GF-D8 (cell line): Measurements from ENCODE around the gene CCDC51.
A peak's percentile ranks its signal among the peaks of the same experiment; 100 is the strongest.
"Not testable (repeated sequence)": the region's sequence is repeated elsewhere in the genome, so short reads cannot be mapped to it uniquely, and the experiment has no call there.

Experiments used
- DNase-seq: peaks from one replicate; lab custom pipeline; 2025; lab: John Stamatoyannopoulos, UW

The CCDC51 gene

DNA sequence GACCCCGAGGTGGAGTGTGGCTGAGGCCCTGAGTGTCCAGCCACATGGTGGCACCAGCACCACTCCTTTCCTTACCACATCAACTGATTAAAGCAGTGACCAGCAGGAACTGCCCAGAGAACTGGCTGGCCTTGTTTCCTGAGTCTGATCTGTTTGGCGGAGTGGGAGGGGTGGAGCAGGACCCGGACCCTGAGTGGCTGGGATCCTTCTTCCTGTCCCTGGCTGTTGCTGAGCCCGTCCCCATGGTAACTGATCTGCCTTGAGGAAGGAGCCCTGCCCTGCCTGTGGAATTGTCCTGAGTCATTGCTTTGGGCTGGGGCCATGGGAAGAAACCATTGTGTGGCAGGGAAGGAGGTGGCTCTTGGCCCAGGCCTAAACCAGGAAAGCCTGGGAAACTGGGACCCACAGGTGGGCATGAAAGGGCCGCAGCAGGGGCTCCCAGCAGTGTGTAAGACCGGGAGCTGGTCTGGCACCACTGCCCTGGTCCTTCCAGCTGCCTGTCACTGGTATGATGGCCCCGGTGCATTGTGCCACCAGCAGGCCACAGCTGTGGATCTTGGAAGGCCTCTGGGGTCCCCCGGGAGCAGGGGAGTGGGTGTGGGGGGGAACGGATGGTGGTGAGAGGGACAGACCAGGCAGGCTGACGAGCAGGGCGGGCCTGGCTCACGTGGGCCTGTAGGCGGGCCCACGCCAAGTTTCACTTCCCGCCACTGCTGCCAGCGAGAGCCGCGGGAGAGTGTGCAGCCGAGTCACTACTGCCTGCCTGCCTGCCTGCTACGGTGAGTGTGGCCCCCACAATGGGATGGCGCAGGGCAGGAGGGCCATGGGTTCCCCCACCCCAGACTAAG lies 25.8 kb upstream of the CCDC51 start:
- peak; percentile 68 for DNase-seq

DNA sequence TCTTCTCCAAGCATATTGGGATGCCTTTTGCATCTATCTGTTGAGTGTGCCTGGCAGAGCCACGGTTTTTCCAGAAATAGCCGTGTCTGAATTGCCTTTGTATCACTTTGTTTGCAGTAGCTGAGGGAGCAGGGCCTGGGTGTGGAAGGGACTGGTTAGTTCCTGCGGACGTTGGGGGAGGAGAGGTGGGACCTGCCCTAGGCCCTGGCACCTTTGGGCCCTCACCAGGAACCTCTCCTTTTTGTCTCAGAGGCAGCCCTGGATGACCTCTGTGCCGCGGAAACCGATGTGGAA lies 25.3 kb upstream of the CCDC51 start:
- no peak for DNase-seq

DNA sequence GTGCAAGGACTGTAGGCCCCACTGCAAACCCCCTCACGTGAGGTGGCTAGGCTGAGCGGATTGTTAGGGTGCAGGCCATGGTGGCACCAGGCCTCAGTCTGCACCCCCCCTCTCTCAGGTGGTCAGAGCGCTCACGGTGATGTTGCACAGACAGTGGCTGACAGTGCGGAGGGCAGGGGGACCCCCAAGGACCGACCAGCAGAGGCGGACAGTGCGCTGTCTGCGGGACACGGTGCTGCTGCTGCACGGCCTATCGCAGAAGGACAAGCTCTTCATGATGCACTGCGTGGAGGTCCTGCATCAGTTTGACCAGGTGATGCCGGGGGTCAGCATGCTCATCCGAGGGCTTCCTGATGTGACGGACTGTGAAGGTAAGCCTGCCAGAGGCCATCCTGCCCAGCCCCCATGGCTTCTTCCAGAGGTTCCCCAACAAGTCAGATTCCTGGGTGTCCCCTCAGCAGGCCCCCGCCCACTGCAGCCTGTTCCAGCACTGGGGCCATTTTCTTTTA lies 24.8 kb upstream of the CCDC51 start:
- no peak for DNase-seq

DNA sequence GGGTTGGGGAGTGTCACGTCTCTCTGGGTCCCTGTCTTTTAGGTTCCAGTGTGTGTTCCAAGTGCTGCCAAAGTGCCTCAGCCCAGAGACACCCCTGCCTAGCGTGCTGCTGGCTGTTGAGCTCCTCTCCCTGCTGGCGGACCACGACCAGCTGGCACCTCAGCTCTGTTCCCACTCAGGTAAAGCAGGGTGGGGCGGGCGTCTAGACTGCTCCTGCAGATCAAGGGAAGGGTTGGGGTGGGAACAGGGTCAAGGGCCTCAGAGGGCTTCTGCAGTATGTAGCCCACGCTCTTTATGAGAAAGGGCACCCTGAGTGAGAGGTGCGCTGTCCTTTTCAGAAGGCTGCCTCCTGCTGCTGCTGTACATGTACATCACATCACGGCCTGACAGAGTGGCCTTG lies 23.8 kb upstream of the CCDC51 start:
- no peak for DNase-seq

DNA sequence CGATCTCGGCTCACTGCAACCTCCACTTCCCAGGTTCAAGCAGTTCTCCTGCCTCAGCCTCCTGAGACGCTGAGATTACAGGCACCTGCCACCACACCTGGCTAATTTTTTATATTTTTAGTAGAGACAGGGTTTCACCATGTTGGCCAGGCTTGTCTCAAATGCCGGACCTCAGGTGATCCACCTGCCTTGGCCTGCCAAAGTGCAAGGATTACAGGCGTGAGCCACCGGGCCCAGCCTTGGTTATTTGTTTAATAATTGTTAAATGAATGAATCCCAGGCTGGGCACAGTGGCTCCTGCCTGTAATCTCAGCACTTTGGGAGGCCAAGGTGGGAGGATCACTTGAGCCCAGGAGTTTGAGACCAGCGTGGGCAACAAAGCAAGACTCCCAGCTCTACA lies 21.8 kb upstream of the CCDC51 start:
- not testable (repeated sequence) for DNase-seq

DNA sequence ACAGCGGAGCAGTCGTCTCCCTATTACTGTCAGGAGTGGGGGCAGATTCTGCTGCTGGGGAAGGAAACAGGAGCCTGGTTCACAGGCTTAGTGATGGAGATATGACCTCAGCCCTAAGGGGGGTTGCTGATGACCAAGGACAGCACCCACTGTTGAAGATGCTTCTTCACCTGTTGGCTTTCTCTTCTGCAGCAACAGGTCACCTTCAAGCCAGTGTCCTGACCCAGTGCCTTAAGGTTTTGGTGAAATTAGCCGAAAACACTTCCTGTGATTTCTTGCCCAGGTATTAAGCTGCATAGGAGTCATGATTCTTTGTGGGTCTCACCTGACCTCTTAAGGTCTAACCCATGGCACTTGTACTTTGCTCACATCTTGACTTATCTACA lies 20.6 kb upstream of the CCDC51 start:
- no peak for DNase-seq

DNA sequence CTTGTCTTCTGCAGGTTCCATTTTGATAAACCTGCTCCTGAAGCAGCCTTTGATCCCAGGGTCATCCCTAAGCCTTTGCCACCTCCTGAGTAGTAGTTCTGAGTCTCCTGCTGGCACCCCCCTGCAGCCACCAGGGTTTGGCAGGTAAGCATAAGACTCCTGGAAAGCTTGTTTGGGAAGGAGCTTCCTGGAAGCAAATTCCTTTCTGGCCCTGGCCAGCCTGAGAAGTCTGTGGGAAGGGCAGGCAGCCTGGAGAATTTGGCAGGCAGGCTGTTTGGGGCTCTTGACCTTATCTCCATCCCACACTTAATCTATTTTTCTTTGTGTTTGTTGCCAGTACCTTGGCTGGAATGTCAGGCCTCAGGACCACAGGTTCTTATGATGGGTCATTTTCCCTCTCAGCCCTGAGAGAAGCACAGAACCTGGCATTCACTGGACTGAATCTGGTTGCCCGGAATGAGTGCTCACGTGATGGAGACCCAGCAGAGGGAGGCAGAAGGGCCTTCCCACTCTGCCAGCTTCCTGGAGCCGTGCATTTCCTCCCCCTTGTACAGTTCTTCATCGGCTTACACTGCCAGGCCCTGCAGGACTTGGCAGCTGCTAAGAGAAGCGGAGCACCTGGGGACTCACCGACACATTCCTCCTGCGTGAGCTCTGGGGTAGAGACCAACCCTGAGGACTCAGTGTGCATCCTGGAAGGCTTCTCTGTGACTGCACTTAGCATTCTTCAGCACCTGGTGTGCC lies 20.0 kb upstream of the CCDC51 start:
- no peak for DNase-seq

DNA sequence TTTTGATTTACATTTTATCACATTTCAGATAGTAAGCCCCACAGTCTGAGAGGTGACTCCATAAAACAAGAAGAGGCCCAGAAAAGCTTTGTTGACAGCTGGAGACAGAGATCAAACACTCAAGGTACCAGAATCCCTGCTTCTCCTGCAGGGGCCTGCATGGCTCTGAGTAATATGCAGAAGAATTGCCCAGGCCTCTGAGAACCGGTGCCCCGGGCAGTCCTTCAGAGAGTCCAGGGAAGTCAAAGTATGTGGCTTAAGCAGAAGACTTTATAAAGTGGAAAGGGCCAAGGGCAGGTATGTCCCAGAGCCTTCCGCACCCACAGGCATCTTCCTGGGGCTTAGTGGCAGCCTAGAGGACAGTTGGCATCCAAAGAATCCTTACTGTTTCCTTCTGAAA lies 19.4 kb upstream of the CCDC51 start:
- no peak for DNase-seq

DNA sequence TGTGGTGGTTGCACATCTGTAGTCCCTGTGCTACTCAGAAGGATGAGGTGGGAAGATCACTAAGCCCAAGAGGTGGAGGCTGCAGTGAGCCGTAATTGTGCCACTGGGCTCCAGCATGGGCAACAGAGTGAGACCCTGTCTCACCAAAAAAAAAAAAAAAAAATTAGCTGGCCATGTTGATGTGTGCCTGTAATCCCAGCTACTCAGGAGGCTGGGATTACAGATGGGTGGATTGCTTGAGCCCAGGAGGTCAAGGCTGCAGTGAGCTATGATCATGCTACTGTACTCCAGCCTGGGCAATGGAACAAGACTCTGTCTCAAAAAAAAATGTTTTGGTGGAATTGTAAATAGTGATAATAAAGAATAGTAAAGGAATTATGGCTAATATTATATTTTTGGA lies 16.5 kb upstream of the CCDC51 start:
- no peak for DNase-seq

DNA sequence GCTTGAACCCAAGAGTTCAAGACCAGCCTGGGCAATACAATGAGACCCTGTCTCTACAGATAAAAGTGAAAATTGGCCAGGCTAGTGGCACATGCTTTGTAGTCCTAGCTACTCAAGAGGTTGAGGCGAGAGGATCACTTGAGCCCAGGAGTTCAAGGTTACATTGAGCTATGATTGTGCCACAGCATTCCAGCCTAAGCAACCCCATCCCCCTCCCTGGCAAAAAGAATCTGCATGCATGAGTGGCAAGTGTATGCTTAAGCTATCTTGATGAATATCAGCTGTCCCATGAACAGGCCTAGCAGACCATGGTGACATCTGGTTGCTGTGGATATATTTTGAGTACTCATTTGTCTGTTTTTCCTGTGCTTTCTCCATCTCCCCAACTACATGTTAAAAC lies 11.4 kb upstream of the CCDC51 start:
- no peak for DNase-seq

DNA sequence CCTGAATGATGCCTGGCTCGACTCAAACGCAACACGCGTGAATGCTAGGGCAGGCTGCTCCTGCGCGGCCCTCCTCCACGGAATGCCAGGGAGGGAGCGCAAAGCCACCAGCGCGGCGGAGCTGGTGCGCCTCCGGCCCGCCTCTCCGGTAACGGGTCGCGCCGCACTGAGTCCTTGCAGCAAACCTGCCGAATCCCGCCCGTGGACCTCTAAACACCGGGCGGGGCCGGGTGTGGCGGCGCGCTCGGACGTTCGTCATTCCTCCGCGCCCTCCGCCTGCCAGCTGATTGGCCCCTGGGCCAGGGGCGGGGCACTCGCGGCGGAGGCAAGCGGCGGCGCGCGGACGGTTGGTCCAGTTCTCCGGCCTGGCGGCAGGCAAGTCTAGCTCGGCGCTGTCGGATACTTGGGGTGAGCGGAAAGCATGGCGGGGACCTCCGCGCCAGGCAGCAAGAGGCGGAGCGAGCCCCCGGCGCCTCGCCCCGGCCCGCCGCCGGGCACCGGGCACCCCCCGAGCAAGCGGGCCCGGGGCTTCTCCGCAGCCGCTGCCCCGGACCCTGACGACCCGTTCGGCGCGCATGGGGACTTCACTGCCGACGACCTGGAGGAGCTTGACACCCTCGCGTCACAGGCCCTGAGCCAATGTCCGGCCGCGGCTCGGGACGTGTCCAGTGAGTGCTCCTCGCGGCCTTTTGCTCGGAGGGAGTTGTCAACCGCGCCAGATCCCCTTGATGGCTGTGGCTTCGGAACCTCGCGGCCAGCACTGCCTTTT lies 6.7 kb upstream of the CCDC51 start, which contains the start of gene ATRIP:
TSS of gene ATRIP (plus strand) at position 313 of the 769 bp plus-strand sequence. CDS start at position 422, 109 bp downstream.
- peak; percentile 34 for DNase-seq

DNA sequence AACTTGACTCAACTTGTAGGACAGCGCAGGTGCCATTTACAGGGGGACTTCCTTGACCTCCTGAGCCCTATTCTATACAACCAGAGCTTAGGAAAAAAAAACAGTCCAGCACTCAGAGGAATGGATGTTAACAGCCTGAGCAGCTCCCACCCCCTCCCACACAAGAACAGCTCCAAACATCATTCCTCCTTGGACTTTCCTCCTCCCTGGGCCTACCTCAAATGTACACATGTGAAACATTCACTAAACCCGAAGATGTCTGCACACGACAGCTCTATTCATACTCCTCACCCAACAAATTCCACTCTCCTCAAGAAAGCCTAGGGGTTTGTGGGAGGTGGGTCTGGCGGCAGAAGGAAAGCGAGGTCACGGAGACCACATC lies 6.1 kb upstream of the CCDC51 start:
- DNase-seq = no peak

DNA sequence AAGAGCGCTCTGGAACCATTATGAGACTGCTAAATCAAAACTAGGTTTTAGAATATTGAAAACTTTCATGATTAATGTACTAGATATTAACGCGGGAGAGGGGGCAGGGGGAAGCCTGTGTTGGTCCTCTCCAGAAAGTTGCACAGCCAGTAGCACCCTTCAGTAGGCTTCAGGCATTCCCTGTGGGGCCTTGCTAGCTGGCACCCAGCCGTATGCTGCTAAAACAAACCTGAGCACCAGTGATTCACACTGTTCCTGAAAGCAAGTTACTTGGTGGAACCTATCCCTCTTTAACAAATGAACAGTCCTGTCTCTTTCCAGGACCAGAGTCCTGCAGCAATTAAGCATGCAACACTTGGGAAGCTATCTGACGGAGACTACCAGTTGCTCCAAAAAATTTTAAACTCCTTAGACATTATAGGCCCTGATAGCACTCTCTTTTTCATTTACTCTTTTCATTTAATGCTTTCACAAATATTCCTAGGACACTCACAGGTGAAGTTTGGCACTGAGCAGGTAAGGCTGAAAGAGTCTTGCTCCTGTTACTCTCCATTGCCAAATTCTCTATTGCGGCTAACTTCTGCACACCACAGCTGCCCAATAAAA lies 5.5 kb upstream of the CCDC51 start:
- no peak for DNase-seq

DNA sequence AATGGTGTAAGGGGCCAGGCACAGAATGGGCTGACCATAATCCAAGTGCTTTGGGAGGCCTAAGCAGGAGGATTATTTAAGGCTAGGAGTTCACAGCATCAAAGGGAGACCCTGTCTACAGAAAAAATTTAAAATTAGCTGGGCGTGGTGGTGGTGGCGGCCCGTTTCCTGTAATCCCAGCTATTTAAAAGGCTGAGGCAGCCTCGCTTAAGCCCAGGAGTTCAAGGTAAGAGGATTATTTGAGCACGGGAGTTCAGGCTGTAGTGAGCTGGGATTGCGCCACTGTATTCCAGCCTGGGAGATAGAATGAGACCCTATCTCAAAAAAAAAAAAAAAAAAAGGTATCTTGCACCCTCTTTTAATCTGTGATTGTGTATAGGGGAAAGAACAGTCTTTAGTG lies 2.0 kb upstream of the CCDC51 start:
- DNase-seq = no peak

DNA sequence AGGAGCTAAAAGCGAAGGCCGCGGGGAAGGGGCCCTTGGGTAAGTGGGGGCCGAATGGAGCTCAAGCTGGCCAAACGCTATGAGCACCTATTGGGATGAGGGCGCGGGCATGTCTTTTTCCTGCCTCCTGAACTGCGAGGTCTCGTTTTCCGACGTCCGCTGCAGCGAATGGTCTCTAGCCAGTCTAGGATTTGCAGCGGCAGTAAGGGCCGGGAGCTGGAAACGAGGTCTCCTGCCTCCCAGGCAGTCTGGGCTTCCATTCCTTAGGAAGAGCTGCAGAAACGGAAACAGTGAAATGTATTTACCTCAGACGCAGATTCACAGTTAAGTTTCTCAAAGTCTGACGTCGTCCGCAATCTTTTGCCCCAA lies 655 bp upstream of the CCDC51 start:
- DNase-seq = no peak

DNA sequence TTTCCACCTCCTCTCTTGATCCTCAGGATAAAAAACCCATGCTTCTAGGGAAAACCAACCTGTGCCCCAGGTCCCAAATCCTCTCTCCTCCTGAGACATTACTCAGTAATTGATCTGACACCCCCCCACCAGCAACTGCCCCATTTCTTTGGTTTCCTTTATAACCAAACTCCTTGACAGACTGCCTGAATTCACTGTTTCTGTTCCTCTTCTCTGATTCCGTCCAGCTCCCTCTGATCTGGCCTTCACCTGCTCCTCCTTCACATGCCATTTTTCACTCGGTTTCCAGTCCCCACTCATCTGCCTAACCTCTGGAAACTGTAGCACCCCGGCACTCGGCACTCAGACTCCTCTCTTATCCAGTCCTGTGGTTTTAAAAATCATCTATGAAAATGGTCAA lies 2.1 kb downstream of the CCDC51 start:
- no peak for DNase-seq

DNA sequence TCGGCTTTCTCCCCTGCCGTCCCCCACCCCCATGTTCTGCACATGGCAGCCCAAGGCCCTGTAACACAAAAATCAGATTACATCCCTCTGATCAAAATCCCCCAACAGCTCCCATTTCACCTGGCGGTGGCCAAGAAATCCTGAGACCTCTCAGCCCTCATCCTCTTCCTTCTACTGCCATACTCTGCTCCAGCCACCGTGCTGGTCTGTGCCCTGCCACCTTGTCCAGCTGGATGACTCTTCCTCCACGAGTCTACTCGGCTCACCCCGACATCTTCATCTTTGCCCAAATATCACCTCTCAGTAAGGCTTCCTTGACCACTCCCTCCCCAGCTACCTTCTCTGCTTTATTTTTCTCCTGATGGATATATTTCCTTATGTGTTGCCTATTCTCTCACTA lies 3.1 kb downstream of the CCDC51 start:
- DNase-seq = no peak

DNA sequence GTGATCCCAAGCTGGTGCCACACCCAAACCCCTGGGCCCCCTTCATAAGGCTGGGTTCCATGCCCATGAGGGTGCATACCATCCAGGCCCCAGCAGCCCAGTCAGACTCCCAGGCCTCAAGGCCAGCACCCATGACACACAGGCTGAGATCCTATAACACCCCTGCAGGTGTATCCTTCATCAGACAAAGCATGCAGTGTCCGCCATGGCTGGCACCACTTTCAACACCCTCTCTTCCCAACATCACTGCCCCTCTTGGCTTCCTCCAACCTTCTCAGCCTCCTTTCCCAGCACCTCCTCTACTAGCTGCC lies 3.5 kb downstream of the CCDC51 start:
- DNase-seq = no peak

DNA sequence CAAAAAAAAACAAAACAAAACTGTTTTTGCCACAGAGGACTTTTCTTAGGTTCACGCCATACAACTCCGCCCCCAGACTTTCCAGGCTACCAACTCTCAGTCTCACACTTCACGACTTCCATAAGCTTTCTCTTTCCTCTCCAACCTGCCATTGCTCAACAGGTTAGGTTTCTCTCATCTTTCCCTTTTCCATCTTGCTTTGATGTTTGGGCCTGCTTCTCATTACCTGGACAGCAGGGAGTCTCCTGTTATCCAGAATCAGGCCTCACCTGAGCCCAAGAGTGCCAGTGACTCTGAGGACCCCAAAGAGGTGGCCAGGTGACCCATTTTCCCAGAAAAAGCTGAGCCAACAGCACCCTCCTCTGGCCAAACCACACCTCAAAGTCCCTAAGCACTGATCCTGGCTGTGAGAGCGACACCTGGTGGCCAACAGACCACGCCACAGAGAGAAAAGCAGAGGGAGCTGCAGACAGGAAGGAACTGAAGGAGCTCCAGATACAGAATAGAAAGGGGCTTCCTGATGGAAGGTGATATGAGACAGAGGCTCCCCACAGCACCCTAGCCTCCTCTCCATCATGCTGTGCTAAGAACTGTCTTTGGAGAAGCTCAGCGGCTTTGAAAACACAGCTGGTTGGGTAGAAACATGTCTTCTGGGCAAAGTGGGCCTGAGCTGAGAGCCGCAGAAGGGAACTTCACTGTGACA lies 4.0 kb downstream of the CCDC51 start:
- DNase-seq = peak; percentile 43

DNA sequence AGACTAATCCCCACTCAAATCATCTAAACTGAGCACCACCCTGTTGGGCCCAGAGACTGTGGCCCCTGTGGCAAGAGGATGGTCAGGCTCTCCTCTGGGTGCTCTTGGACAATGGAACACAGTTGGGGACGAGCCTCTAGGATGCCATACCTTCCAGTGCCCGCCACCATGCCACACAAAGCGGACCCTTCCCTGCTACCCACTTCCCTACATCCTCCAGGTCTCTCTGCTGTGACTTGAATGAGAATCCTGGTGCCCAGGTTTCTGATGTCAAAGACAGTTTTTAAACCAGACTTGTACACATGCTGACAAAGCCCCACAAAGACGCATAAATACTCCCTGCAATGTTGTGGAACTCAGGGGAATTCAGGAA lies 4.7 kb downstream of the CCDC51 start:
- DNase-seq = no peak

DNA sequence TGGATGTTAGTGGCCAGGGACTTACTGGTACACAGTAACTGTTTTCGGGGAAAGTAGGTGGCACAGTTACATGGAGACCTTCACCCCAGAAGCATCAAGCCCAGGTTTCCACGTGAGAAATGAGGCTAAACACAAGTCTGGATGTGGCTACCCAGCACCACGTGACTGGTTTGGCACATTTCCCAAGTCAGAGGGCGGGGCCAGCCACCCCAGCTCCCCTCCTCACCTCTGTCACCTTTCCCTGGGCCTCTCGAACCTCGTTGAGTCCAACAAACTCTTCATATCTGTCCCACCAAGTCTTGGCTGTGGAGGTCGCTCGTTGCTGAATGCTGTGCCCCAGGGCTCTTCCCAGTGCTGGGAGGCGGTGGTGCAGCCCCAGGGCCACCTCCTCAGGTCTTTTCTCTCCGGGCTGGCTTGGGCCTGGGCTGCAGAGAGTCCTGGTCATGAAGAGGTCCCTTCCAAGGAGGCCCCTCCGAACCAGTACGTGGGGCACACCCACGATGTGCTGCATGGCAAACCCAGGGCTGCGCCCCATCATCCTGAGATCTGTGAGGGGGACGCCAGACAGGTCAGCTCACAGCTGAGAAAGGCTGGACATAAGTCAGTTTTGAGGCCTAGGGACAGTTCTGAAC lies 5.2 kb downstream of the CCDC51 start:
- no peak for DNase-seq
